ENCODE data around the gene DIDO1.

DIDO1 gene

DNA sequence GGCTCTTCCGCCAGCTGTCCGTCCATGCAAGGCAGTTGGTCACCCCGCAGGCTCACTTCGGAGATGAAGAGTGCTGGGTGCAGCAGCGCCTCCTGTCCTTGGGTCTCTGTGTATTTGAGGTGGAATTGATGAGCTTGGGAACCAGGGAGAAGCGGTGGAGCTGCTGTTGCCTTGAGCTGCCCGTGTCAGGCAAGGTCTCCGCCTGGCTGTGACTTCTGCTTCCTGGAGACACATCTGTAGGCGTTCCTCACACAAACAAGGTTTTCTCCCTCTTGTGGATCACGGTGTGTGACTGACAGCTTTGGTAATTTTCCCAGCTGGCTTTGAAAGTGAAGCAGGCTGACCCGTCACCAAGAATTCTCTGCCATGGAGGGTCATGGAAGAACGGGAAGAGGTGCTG is 23.7 kb upstream of the DIDO1 start:
- no peak for DNase-seq

DNA sequence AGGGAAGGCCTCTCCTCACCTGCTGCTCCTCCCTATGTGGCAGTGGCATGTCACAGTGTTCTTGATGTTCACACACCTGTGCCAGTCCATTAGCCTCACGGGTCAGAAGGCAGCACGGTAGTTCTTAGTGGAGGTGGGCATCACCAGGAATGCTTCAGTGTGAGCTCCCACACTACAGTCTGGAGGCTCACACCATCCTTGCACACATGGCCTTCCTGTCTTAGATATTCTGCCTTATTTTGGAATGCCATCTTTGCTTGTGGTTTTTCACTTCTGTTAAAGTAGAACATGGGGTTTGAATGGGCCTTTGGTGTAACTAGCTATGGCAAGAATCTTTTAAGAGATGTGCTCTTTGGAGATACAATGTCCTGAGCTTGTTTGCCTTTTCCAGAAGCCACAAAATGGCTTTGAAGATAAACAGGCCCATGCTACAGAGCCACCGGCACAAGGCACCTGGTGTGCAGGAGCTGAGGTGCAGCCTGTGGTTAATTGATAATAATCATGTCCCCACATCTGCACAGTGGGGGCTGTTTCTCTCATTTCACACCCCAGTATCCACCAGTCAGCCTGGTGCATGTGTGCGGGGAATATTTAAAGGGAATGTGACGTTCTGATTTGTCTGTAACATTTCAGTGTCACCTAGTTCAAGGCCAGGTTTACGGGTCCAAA is 23.0 kb upstream of the DIDO1 start:
- DNase-seq, result no peak

DNA sequence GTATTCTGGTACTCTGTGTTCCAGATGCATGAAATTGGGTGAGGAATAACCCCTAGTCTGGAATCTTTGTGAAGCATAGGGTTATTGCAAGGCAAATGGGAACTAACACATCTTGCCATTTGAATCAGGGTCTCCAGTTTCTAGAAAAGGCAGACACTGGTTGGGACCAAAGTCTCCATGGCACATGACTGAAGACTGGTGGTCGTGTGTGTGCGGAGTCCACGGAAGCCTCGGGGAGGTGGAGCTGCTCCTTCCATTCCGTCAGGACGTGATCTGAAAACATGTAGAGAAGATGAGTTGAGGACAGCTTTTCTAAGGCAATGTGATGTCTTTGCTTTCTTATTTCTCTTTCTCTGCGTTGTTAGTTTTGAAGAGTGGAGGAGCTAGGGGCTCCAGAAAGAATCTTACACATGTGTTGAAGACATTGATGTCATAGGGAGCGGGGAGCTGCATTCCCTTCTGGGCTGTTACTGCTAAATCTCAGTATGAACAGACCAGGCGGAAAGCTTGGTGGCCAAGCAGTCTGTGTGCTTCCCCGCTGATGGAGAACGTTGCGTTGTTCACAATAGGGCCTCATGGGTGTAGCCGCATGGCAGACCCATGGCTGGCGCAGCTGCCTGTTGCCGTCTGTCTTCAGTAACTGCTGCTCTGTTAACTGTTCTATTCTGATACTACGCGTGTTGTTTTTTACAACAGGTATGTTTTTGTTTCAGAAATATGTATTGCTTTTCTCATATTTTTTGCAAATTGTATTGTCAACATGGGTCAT is 21.4 kb upstream of the DIDO1 start:
- DNase-seq, result no peak

GRCh38 chr20:62946918-62947317 is 20.6 kb upstream of the DIDO1 start:
- no peak for DNase-seq

DNA sequence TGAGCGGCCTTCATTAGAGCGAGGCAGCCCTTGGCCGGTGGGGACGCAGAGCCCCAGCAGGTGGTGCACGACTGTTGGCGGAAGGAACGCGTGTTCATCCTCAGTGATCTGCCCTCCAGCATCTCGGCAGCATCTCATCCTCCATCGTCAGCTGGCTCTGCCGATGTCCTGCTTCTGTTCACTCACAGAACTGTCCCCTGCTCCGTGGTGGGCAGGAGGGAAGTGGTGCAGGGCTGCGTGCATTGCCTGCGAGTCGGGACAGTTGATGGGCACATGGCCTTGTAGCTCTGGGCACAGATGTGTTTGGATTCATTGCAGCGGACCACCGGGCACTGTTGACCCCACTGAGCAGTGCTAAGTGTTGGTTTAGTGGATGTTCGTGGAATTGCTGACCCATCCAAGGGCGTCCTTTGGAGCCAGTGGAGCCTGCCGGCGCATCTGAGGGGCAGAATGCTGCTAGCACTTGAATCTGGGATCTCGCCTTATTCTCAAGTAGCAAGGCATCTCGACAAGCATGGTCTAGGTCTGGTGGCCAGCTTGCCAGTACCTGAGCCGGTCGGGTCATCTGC is 19.6 kb upstream of the DIDO1 start:
- no peak for DNase-seq

DNA sequence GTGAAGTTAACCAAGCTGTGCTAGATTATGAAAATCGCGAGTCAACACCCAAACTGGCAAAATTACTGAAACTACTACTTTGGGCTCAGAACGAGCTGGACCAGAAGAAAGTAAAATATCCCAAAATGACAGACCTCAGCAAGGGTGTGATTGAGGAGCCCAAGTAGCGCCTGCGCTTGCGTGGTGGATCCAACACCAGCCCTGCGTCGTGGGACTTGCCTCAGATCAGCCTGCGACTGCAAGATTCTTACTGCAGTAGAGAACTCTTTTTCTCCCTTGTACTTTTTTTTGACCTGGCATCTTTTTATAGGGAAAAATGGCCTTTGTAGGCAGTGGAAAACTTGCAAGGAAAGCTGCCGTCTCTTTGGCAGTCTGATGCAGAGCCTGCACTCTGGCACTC is 18.4 kb upstream of the DIDO1 start:
- DNase-seq, result no peak

DNA sequence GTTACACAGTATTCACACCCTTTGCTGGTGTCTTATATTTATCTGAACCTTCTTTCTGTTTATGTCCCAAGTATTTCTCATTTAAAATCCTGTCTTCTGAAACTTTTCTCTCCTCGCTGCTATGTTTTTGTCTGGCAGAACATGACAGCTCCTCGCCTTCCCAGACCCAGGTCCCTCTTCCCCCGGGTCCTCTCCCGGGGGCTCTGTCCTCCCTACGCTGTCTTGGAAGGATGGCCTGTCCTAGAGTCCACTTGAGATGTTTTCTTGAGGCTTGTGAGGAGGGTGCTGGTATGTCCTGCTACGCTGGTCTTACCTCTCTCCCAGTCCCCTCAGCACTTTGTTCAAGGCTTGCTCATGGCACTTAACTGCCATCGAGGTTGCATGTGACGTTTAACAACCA is 17.9 kb upstream of the DIDO1 start:
- no peak for DNase-seq

GRCh38 chr20:62943396-62943795 is 17.1 kb upstream of the DIDO1 start:
- DNase-seq, result no peak

- no peak for DNase-seq
Measured at GRCh38 chr20:62942456-62942855, 16.2 kb upstream of the DIDO1 start.

DNA sequence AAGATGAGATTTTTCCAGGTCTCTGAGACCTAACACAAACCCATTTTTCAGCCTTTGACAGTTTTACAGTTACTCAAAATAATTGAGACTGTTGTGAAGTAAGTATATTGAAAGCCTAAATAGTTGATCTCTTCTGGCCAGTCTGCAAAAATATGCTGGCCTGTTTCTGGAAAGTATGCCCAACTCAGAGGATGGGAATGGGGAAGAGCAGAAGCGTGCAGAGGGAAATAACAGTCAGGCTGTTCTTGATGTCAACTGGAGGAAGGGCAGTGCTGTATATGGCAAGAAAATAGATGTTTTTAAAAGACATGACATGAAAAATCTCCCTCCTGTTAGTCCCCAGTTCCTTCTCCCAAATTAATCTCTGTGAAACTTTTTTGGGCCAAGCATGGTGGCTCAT is 15.5 kb upstream of the DIDO1 start:
- no peak for DNase-seq

- DNase-seq, result no peak
Measured at GRCh38 chr20:62940875-62941274, 14.6 kb upstream of the DIDO1 start.

GRCh38 chr20:62938105-62938888 is 12.0 kb upstream of the DIDO1 start, which contains the start of gene GID8:
TSS of gene GID8 (plus strand) at chr20:62938147. CDS start at chr20:62941503, 3,356 bp downstream.
- DNase-seq, result peak; percentile 32

GRCh38 chr20:62937268-62938104 is 11.2 kb upstream of the DIDO1 start:
- DNase-seq, result peak; percentile 98

- no peak for DNase-seq
Measured at GRCh38 chr20:62935968-62936585, 9.8 kb upstream of the DIDO1 start.

DNA sequence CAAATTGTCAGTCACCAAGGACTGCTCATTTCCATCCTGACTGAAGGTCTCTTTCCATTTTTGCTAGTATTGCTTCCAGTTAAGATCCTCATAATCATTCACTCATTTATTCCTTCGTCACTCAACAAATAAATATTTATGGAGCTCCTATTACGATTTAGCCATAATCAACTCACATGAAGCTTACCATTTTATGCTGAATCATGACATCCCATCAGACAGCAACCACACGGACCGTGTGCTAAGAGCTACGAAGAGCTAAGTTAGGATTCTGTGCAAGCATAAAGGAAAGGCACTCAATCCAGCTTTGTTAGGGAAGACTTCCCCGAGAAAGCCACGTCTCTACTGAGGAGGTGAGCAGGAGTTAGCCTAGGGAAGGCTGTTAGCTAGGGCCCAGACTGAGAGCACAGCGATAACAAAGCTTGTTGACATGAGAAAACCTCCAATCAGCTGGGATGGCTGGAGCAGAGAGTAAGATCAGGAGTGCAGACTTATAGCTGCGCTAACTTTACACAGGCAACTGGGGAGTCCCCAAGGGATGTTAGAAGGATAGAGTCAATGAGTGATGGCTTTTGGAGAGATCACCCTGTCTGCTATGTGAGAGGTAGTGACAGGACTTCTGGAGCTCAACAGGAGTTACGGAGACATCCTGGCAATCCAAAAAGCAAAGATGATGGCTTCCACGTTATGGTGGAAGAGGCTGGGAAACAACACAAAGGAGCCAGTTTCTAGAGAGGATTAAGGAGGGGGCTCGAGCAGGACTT is 9.1 kb upstream of the DIDO1 start:
- DNase-seq, result no peak

GRCh38 chr20:62933966-62934365 is 7.7 kb upstream of the DIDO1 start:
- DNase-seq, result no peak

GRCh38 chr20:62931464-62931863 is 5.2 kb upstream of the DIDO1 start:
- no peak for DNase-seq

DNA sequence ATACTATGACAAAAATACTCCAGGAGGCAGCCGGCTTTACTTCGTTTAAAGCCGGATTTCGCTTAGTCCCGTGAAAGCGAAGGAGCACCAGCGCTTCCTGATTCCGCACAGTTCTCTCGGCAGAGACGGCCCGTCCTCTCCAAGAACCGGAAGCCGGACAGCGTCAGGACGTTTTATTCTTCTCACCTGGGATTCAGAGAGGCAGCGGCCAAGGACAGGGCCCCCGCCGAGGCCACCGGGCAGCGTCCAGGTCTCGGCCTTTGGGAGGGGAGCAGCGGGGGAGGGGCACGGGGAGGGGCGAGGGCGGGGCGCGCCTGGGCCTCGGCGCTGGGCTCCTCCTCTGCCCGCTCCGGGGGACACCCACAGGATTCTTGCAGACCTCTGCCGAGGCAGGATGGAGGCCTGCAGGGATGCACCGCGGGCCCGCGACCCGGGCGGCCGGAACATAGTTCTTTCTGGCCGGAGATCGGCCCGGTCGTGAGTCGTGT is 2.8 kb upstream of the DIDO1 start:
- peak; percentile 59 for DNase-seq

- DNase-seq, result no peak
Measured at GRCh38 chr20:62928246-62928939, 2.1 kb upstream of the DIDO1 start.

- no peak for DNase-seq
Measured at GRCh38 chr20:62927128-62927705, 912 bp upstream of the DIDO1 start.
